GM12864 (cell line): ENCODE results near the gene PPP1CC.

Experiments used
- DNase-seq: peaks from one replicate; pipeline ENCODE4 v3.0.0-alpha.2; 2011; ENCODE audit warnings: low read depth
- H3K4me3 ChIP-seq: 2 replicates; pipeline ENCODE4 v1.5.1; 2011; ENCODE audit warnings: mild to moderate bottlenecking, low read depth, low read length, control low read depth
- TF ChIP-seq, protein P1 (sequence below): IDR thresholded peaks from 2 replicates; pipeline ENCODE4 v1.5.1; 2011; ENCODE audit warnings: low read depth, mild to moderate bottlenecking, moderate library complexity, low read length, control low read depth, inconsistent platforms; ENCODE audit errors: missing control alignments

Gene PPP1CC

DNA sequence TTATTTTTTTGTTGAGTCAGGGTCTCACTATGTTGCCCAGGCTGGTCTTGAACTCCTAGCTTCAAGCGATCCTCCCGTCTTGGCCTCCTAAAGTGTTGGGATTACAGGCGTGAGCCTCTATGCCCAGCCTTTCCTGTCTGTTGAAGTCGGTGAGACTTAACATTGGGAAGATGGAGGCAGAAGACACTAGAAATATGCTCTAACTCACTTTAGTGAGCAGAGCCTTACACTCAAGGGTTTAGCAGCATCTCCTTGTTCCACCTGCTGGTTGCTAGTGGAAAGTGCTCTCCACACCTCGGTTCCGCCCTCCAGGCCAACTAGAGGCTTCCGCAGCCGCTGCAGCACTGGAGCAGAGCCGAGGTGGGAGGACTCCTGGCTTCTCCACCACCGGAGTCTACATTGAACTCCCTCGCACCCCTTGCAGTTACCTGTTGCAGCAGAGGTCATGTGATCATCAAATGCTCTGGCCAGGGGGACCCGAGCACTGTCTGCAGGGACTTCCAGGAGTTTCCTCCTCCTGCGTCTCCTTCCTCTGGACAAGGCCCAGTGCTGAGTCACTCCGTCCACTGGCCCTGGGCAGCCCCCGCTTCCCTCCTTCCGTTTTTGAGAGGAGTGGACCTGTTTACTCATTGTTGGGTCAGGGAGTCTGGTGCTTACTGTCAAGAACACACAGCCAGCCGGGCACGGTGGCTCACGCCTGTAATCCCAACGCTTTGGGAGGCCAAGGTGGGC is 44.4 kb downstream of the PPP1CC start:
- TF ChIP-seq, protein P1, sequence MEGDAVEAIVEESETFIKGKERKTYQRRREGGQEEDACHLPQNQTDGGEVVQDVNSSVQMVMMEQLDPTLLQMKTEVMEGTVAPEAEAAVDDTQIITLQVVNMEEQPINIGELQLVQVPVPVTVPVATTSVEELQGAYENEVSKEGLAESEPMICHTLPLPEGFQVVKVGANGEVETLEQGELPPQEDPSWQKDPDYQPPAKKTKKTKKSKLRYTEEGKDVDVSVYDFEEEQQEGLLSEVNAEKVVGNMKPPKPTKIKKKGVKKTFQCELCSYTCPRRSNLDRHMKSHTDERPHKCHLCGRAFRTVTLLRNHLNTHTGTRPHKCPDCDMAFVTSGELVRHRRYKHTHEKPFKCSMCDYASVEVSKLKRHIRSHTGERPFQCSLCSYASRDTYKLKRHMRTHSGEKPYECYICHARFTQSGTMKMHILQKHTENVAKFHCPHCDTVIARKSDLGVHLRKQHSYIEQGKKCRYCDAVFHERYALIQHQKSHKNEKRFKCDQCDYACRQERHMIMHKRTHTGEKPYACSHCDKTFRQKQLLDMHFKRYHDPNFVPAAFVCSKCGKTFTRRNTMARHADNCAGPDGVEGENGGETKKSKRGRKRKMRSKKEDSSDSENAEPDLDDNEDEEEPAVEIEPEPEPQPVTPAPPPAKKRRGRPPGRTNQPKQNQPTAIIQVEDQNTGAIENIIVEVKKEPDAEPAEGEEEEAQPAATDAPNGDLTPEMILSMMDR = peak; percentile 91

DNA sequence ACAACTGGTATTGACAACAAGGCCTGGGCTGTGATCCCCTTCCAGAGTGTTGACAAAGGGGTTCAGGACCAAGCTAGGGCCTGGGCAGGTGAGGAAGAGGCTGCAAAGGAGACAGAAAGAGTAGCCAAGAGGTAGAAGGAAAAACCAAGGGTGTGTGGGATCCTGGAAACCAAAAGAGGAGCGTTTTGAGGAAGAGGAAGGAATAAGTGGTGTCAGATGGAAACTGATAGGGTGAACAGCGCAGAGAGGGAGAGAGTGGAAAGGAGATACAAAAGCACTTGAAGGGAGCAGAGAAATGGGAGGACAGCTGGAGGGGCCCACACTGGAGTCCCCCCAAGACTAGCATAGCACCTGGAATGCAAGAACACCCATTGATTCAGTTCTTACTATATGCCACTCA is 45.5 kb downstream of the PPP1CC start:
- no peak overlapping the region for H3K4me3 ChIP-seq
- TF ChIP-seq, protein P1 = no peak
- no peak for DNase-seq

More for the DNA sequence above, 44.4 kb downstream of the PPP1CC start:
- DNase-seq = peak; percentile 89
- H3K4me3 ChIP-seq = no peak overlapping the region

DNA sequence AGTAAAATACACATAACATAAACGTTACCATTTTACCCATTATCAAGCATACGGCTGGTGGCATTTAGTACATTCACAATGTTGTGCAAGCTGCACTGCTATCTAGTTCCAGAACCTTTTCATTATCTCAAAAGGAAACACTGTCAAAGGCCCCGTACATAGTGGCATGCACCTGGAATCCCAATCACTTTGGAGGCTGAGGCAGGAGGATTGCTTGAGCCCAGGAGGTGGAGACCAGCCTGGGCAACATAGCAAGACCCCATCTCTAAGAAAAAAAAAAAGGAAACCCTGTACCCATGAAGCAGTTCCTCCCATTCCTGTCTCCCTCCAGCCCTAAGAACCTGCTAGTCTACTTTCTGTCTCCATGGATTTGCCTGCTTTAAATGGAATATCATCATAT is 46.4 kb downstream of the PPP1CC start:
- no peak for DNase-seq
- TF ChIP-seq, protein P1 = no peak
- no peak overlapping the region for H3K4me3 ChIP-seq

- no peak overlapping the region for H3K4me3 ChIP-seq
- TF ChIP-seq, protein P1 = no peak
- no peak for DNase-seq
Measured at GRCh38 chr12:110694330-110694901, 48.3 kb downstream of the PPP1CC start.

DNA sequence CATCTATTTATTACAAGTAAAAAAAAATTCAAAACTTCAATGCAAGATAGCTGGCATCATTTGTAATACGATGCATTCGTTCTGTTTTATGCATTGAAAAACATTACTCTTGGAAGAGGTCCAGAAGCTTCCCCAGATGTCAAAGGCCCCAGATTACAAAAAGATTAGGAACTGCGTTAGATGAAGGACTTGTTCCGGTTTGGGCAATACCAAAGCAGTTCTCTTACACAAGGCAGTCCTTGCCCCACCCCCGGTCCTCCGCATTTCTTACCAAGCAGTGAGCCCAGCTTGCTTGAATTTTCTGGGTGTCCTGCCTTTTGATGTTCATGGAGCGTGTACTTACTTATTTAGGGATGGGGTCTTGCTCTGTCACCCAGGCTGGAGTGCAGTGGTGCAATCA is 49.0 kb downstream of the PPP1CC start:
- no peak for DNase-seq
- H3K4me3 ChIP-seq = no peak overlapping the region

GRCh38 chr12:110690127-110690430 is 52.6 kb downstream of the PPP1CC start:
- DNase-seq = no peak
- H3K4me3 ChIP-seq = no peak overlapping the region; the same call in 1 of the 2 replicates
- TF ChIP-seq, protein P1 = no peak

More for the DNA sequence above, 49.0 kb downstream of the PPP1CC start:
- TF ChIP-seq, protein P1 = no peak
